WERI-Rb-1 (cell line): ENCODE measurements around the gene ZNF319.

Experiments used
- DNase-seq: peaks from one replicate; pipeline ENCODE4 v3.0.0-alpha.2; 2020
- H3K27ac ChIP-seq: fragments of 250-450 bp; sonication (Bioruptor Pico); 2 replicates; pipeline ENCODE4 v1.5.1; 2020; ENCODE audit warnings: mild to moderate bottlenecking, moderate library complexity
- H3K27me3 ChIP-seq: fragments of 250-450 bp; sonication (Bioruptor Pico); 2 replicates; pipeline ENCODE4 v1.5.1; 2021; ENCODE audit warnings: mild to moderate bottlenecking, low read depth, moderate library complexity; ENCODE audit not compliant: insufficient read depth, severe bottlenecking
- H3K36me3 ChIP-seq: fragments of 250-450 bp; sonication (Bioruptor Pico); 2 replicates; pipeline ENCODE4 v1.5.1; 2020; ENCODE audit warnings: mild to moderate bottlenecking, moderate library complexity
- H3K4me3 ChIP-seq: 2 replicates; pipeline ENCODE4 v1.5.1; 2011; ENCODE audit warnings: low read depth, mild to moderate bottlenecking, control low read depth, low read length
- H3K9me3 ChIP-seq: fragments of 250-450 bp; sonication (Bioruptor Pico); 2 replicates; pipeline ENCODE4 v1.5.1; 2021; ENCODE audit warnings: mild to moderate bottlenecking, moderate library complexity; ENCODE audit not compliant: severe bottlenecking
- CTCF ChIP-seq: IDR thresholded peaks from 2 replicates; pipeline ENCODE4 v1.5.1; 2011; ENCODE audit warnings: low read depth, mild to moderate bottlenecking, control low read depth, inconsistent platforms, low read length

ZNF319 gene

GRCh38 chr16:57991551-57992059 lies 8.9 kb downstream of the ZNF319 start:
- Histone ChIP-seq H3K9me3 (no peaks in the 10 kb centered on the region), H3K27me3 (no peaks in the 10 kb centered on the region), H3K36me3 (peaks cover 6% of the 10 kb centered on the region), H3K4me3 (no peak overlapping the region), H3K27ac (no peak overlapping the region)
- TF ChIP-seq CTCF, result no peak
- DNase-seq, result no peak

DNA sequence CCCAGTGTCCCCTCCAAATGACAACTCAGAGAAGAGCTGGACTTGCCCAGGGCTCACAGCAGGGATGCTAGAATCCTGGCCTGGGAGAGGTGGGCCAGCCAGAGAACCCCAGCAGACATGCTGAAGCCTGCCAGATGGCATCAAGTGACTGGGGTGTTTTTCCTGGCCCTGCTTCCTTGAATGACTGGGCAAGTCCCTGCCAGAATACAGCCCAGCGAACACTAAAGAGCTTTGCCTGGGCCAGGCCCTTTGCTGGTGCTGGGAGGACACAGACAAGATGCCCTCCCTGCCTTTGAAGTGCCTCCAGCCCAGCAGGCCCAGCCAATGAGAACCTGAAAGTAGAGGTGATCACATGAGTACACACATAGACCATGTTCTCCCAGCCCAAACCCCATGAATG lies 11.5 kb downstream of the ZNF319 start:
- Histone ChIP-seq H3K9me3 (no peaks in the 10 kb centered on the region), H3K27me3 (no peaks in the 10 kb centered on the region), H3K27ac (no peak overlapping the region), H3K4me3 (no peak overlapping the region), H3K36me3 (no peaks in the 10 kb centered on the region)
- TF ChIP-seq CTCF, result no peak
- peak; percentile 27 for DNase-seq

GRCh38 chr16:57987441-57988177 lies 12.9 kb downstream of the ZNF319 start:
- Histone ChIP-seq H3K27ac (no peak overlapping the region), H3K9me3 (no peaks in the 10 kb centered on the region), H3K4me3 (no peak overlapping the region), H3K27me3 (no peaks in the 10 kb centered on the region), H3K36me3 (no peaks in the 10 kb centered on the region)
- DNase-seq, result no peak
- no peak for TF ChIP-seq CTCF

GRCh38 chr16:57986196-57986595 lies 14.3 kb downstream of the ZNF319 start:
- Histone ChIP-seq H3K36me3 (no peaks in the 10 kb centered on the region), H3K27me3 (no peaks in the 10 kb centered on the region), H3K27ac (no peak overlapping the region), H3K9me3 (no peaks in the 10 kb centered on the region), H3K4me3 (no peak overlapping the region)
- DNase-seq, result no peak
- no peak for TF ChIP-seq CTCF

DNA sequence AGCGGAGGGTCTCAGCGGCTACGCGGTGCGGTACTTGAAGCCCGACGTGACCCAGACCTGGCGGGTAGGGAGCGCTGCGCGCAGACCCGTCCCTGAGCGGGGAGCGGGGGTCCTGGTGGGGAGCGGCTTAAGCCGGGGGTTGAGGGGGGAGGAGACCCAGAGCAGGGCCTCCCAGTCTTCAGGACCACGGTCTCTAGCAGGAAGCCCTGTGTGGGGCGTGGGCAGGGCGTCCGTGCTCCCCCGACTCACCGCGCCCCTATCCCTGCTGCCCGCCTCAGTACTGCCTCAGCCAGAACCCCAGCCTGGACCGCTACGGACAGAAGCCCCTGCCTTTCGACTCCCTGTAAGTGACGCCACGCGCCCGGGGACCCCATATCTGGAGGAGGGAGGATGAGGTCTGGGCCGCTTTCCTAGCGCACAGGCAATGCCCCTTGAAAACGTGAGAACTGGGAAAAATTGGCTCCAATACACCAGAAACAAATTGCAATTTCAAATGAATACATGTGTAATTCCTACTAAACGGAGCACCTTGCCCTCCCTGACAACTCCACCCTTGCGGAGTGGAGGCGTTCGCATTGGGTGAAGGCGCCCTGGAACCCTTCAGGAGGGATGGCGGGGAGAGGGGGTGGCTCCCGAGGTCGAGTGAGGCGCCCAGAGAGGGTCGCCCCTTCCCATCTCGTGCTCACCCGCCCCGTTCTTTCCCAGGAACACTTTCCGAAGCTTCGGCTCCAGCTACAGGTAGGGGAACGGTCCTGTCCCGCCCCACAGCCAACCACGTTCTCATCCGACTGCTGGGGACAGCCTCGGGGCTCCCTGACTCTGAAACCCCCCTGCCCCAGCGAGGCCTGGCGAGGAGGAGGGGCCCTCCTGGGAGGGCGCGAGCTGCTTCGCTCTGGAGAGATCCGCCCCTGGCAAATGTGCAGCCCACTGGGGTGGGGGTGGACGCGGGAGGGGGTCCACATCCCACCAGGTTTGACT lies 15.0 kb downstream of the ZNF319 start:
- H3K9me3 ChIP-seq, result no peaks in the 10 kb centered on the region

More for the DNA sequence above, 15.0 kb downstream of the ZNF319 start:
- H3K36me3 ChIP-seq, result no peaks in the 10 kb centered on the region
- no peak for TF ChIP-seq CTCF
- no peak overlapping the region for H3K27ac ChIP-seq
- no peaks in the 10 kb centered on the region for H3K27me3 ChIP-seq
- no peak for DNase-seq
- no peak overlapping the region for H3K4me3 ChIP-seq
